Jurkat, Clone E6-1 (cell line): ENCODE data around the gene HAVCR1.
"Not testable (repeated sequence)": the region's sequence is repeated elsewhere in the genome, so short reads cannot be mapped to it uniquely, and the experiment has no call there.

Source experiments
- DNase-seq: peaks from one replicate; pipeline ENCODE4 v3.0.0-alpha.2; 2011; ENCODE audit warnings: low read depth, low spot score
- H3K4me3 ChIP-seq: 2 replicates; pipeline ENCODE4 v1.5.1; 2011; ENCODE audit warnings: mild to moderate bottlenecking, low read length, control low read depth, moderate library complexity

Gene HAVCR1

DNA sequence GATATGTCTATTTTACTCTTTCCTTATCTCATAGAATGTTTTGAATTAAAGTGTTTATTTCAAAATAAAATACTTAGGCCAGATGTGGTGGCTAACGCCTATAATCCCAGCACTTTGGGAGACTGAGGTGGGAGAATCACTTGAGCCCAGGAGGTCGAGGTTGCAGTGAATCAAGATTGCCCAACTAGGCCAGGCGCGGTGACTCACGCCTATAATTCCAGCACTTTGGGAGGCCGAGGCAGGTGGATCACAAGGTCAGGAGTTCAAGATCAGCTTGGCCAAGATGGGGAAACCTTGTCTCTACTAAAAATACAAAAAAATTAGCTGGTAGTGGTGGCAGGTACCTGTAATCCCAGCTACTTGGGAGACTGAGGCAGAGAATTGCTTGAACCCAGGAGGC lies 2.1 kb downstream of the HAVCR1 start:
- not testable (repeated sequence) for H3K4me3 ChIP-seq, DNase-seq

DNA sequence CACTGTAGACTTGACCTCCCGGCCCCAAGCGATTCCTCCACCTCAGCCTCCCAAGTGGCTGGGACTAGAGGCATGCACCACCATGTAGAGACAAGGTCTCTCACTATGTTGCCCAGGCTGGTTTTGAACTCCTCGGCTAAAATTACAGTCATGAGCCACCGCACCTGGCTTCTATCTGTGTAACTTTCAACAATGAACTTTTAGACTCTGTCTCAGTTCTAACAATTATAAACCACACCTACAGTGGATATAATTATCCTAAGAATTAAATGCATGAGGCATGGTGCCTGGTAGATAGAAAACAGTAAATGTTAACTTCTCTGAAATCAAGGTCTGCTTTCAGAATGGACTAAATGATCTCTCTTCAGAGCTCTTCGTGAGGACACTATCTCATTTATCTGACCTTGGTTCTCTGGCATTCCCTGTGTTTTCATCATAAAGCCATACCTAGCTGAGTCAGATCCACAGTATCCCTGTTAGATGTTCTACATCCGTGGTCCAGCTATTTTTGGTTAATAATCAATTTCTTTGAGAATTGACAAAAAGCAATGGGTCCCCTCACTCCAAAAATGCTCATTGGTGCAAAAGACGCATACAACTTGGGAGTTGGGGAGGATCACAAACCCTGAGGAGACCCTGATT lies 7.2 kb downstream of the HAVCR1 start:
- DNase-seq: no peak

DNA sequence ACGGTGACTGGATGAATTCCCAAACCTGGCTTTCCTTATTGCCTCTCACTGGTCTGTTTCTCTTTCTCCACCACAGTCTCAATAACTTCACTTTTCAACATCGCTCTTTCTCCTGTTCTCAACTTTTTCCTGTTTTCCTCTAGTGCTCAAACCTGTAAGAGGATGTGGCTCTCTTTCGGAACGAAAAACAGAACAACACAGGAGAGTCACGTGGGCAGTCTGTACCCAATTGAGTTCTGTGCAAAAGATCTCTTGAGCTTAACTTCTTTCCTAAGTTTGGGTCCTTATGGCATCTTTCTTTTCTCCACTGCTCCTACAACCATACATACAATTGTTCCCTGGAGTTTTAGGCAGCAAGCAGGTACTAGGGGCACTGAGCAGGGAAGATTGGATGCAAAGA lies 8.9 kb downstream of the HAVCR1 start:
- DNase-seq: no peak

More for the DNA sequence above, 7.2 kb downstream of the HAVCR1 start:
- no peak overlapping the region for H3K4me3 ChIP-seq

DNA sequence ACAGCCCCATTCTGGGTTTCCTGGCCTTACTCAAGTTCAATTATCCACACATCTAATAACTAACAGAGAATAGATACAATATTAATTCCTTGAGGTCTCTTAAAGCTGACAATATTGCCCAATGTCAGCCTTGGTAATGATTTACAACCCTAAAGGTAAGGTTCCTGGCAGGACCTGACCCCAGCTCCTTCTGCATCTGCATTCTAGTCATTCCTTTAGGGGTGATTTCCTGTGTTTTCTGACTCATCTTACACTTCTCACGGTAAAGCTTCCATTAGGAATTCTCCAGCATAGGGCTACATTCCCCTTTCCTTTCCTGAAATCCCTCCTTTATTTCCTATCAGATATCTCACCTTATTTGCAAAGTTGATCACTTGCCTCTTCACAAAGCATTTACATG lies 9.3 kb downstream of the HAVCR1 start:
- no peak overlapping the region for H3K4me3 ChIP-seq
- no peak for DNase-seq

More for the DNA sequence above, 8.9 kb downstream of the HAVCR1 start:
- H3K4me3 ChIP-seq: no peak overlapping the region

DNA sequence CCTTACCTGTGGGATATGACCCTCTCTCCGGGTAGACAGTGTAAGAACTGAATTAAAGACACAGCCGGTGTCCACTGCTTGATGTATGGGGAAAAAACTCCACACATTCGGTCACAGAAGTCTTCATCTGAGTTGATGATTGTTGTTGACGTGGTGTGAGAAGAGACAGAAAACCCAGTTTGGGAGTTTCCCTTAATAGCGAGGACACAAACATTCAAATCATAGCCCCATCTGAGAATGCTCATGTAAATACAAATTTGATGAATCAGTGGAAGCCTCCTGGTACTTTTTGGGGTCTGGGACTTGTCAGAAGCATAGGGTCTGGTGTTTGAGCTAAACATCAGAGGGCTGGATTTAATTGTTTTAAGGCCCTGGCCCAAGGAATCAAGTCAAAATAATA lies 11.0 kb downstream of the HAVCR1 start:
- no peak overlapping the region for H3K4me3 ChIP-seq
- DNase-seq: no peak

DNA sequence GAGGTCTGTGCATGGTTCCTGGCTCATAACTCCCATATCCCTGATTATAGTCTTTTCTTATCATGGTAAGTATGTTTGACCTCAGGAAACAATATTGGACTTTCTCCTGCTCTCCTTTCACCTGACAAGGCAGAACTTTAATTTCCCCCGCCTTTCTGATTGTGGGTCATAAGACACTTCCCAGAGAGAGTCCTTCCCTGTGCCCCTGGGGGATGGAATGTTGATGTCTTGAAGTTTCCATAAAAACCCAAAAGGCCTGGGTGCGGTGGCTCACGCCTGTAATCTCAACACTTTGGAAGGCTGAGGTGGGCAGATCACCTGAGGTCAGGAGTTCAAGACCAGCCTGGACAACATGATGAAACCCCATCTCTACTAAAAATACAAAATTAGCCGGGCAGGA lies 11.9 kb downstream of the HAVCR1 start:
- not testable (repeated sequence) for DNase-seq, H3K4me3 ChIP-seq

DNA sequence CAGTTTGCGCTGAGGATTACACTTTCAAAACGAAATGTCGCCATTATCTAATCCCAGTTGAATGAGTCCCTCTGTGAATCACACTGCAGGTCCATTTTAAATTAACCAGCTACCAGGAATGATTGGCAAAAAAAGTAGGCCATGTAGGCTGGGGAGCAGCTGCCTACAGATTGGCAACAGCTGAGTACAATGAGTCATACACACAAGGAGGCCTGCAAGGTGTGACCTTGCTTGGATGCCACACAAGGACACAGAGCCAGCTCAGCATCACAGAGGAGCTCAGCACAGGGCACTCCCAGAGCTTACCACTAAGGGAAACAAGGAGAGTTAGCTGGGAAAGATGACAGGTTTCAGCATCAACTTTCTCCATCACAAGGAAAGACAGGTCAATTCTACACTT lies 12.9 kb downstream of the HAVCR1 start:
- no peak for DNase-seq
- no peak overlapping the region for H3K4me3 ChIP-seq

DNA sequence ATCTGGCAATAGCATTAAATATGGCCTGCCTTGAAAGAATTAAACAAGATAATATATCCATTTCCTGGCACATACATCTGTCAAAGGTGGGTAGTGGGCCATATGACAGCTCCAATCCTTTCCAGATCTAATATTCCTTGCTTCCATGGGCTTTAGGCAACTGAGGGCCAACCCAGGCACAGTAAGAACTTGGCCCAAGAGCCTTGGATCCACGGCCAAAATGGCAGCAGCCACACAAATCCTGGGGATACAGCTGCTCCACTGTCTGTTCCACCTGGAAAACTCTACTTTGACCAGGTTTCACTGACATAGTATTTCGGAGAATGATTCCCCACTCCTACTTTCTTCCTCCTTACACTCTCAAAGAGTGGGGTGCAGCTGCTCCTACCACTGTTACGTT lies 13.3 kb downstream of the HAVCR1 start:
- DNase-seq: no peak
- H3K4me3 ChIP-seq: no peak overlapping the region

DNA sequence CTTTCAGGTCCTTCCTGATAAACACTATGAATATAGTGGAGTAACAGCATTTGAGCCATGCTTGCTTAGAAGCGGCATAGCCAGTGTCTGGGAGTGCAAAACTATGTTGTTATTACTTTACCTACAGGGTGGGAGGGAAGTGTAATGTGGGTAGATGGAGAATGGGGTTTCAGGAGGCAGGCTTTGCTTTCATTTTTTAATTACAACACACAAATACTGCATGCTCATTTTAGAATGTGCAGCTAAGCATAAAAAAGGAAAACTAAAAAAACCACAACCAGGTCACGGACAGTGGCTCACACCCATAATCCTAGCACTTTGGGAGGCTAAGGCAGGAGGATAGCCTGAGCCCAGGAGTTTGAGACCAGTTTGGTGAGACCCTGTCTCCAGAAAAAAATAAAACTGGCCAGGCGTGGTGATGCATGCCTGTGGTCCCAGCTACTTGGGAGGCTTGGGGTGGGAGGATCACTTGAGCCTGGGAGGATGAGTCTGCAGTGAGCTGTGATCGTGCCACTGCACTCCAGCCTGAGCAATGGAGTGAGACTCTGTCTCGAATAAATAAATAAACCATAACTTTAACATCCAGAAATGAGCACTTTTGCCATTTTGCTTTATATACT lies 20.2 kb downstream of the HAVCR1 start:
- DNase-seq: no peak
- H3K4me3 ChIP-seq: no peak overlapping the region

DNA sequence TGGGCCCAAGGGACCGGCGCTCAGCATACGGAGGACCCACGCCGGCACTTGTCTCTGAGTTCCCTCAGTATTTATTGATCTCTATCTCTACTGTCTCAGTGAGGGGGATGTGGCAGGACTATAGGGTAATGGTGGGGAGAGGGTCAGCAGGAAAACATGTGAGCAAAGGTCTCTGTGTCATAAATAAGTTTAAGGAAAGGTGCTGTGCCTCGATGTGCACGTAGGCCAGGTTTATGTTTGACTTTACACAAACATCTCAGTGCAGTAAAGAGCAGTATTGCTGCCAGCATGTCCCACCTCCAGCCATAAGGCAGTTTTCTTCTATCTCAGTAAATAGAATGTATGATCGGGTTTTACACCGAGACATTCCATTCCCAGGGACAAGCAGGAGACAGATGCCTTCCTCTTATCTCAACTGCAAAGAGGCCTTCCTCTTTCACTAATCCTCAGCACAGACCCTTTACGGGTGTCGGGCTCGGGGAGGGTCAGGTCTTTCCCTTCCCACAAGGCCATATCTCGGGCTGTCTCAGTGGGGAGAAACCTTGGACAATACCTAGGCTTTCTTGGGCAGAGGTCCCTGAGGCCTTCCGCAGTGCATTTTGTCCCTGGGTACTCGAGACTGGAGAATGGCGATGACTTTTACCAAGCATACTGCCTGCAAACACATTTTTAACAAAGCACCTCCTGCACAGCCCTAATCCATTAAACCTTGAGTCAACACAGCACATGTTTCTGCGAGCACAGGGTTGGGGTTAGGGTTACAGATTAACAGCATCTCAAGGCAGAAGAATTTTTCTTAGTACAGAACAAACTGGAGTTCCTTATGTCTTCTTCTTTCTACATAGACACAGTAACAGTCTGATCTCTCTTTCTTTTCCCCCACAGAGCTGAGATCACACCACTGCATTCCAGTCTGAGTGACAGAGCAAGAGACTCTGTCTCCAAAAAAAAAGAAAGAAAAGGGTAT lies 24.5 kb downstream of the HAVCR1 start:
- DNase-seq, H3K4me3 ChIP-seq: not testable (repeated sequence)

DNA sequence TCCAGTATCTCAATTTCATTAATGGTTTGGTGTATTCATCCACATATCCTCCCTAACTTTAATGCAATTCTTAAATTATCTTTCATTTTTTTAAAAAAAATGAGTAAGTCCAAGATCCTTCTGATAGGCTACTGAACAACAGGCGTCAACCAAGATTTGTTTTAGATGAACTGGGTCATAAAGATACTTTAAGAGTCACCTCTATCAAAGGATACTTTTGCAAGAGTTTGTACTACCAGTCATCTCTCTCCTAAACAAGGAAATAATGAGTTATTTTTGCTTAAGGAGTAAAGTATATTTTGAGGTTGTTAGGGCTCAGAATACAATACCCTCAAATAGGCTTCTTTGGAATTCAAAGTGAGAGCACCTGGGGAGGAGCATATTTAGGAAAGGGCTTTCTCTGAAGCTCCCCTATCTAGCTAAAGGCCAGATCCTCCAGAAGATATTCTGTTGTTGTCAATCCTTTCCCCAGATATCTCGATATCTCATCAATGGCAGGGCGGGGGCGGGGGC lies 25.8 kb downstream of the HAVCR1 start:
- no peak for DNase-seq
- H3K4me3 ChIP-seq: no peak overlapping the region

DNA sequence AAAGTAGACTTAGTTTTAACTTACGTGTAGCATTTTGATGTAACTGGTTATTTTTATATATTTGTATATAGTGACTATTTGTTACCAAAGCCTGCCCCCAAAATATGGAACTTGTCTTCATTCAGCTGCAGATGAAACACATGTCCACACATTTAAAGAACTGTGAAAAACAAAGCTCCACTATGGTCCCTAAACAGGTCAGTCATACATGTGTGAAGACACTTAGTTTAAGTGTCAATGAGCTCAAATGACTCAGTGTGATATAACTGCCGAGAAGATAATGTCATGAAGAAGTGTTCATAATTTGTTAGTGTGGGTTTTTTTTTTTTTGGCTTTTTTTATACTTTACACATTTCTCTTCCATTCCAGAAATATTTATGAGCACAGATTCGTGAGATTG lies 28.2 kb downstream of the HAVCR1 start:
- no peak overlapping the region for H3K4me3 ChIP-seq
- no peak for DNase-seq

DNA sequence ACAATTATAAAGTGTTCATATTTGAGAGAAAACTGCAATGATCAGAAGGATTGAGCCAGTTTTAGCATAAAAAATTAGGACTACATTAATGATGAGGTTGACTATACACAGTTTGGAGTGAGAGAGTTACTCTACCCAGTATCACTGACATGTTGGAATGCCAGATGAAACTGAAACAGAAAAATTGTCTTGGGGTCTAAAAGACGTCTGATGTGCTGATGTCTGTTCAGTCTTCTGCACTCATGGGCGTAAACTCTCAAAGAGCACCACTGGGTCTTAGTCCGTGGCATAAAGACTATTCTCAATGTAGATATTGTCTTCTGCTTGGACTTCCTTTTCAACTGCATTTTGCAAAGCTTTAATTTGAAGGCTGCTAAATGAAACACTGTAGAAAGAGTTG lies 29.5 kb downstream of the HAVCR1 start:
- DNase-seq: no peak
- no peak overlapping the region for H3K4me3 ChIP-seq

DNA sequence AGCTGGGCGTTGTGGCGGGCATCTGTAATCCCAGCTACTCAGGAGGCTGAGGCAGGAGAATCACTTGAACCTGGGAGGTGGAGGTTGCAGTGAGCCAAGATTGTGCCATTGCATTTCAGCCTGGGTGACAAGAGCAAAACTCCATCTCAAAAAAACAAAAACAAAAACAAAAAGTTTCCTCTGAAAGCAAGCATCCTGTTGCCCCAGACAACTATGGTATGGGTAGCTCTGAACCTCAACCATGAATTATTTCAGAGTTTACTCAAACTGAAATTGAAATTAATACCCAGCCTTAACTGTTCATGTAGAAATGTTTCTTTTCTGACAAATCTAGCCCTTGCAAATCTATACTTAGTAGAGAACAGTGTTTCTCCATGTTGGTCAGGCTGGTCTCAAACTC lies 31.3 kb downstream of the HAVCR1 start:
- not testable (repeated sequence) for H3K4me3 ChIP-seq, DNase-seq

DNA sequence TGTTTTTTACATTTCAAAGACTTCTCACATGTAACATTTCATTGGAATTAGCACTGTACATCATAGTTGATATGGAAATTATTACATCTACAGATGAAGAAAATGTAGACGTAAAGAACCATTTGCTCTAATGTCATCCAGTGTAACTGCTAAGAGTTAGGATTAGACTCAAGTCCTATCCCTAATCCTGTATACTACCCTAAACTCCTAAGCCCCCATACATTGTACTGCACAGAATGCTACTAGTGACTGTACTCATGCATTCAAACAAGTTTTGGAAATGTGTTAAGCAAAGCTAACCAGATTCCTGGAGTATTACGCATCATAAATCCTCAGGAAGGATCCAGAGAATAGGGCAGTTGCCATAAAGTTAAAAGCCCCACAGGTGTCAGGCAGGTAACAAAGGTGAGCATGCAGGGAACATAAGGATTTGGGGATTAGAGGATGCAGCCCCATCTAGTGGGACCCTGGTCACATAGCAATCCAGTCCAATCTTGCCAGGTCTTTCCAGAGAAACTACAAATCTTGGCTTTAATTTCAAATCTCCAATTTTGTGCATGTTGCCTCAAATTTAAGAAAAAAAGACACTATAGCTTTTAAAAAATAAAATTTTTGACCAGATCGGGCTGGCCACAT lies 32.0 kb downstream of the HAVCR1 start:
- DNase-seq: peak; percentile 8
- no peak overlapping the region for H3K4me3 ChIP-seq

DNA sequence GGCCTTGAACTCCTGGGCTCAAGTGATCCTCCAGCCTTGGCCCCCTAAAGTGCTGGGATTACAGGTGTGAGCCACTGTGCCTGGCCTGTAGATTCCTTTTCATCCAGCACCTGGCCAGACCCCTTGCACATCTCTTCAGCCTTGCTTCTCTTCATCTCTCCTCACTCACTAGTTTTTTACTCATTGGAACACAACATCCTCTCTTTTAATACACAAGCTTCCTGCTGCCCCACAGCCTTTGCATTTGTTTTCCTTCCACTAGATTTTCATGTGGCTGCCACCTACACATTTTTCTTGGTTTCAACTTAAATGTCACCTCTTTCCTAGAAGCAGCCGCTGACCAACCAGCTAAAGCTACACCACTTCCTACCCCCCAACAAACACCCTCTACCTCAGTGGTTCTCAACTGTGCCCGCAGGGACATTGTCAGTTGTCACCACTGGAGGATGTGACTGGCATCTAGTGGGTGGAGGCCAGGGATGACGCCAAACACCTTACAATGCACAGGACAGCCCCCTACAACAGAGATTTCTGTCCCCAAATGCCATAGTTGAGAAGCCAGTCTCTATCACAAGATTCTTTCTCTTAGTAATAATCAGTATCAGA lies 33.7 kb downstream of the HAVCR1 start:
- DNase-seq: peak; percentile 28
- H3K4me3 ChIP-seq: no peak overlapping the region

DNA sequence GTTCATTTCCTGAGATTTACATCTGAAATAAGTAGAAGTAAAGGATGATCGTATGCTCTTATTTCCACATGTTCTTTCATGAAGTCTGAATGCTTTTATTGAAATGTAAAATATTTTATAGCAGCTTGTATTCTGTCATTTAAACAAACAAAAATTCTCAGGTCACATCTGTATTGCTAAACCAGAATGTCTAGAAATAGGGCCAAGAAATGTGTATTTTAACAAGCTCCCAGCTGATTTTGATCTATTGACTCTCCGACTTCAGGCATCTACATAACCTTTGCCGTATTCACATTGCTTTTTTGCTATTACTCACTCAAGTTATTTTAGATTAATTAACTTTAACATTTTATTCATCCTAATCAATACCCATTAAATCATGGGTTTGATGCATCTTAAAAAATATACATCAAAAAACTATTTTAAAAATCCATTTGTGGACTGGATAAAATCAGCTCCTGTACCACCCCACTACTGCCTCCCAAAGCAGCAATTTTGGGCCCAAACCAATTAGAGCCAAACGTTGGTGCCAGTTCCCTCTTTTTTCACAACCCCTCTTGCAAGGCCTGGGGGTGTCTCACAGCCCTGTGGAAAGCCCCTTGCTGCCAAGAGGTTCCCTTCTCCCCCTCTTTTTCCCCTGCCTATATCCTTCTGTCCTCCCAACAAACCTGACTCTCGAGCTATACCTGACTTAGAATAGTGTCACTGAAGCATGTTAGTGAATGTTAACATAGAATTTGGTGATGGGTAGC lies 34.5 kb downstream of the HAVCR1 start:
- no peak for DNase-seq
- no peak overlapping the region for H3K4me3 ChIP-seq

DNA sequence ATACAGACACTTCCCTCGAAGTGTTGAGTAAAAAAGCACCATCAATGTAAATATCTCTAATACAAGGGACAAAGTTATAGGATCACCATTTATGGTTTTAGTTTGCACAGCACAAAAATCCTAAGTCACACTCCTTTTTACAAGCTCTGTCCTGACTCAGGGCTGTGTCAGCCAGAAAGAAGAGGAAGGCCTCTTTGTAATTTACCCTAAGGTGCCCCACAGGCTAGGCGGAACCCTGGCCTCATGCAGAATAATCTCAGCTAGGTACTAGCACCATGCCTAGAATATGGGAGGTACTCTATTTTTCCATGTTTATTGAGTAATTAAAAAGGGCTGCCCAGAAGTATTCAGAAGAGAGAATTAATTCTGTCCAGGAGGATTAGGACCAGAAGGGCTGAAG lies 36.9 kb downstream of the HAVCR1 start:
- no peak overlapping the region for H3K4me3 ChIP-seq
- no peak for DNase-seq
